SH-SY5Y (cell line): Measurements from ENCODE around the gene B4GALT6.

Experiments used
- GATA2 ChIP-seq: IDR thresholded peaks from 2 replicates; pipeline ENCODE4 v1.6.1; 2011; ENCODE audit warnings: mild to moderate bottlenecking, low read depth, low read length
- GATA3 ChIP-seq: IDR thresholded peaks from 2 replicates; pipeline ENCODE4 v1.6.1; 2011; ENCODE audit warnings: low read depth, mild to moderate bottlenecking, low read length, moderate library complexity

DNA sequence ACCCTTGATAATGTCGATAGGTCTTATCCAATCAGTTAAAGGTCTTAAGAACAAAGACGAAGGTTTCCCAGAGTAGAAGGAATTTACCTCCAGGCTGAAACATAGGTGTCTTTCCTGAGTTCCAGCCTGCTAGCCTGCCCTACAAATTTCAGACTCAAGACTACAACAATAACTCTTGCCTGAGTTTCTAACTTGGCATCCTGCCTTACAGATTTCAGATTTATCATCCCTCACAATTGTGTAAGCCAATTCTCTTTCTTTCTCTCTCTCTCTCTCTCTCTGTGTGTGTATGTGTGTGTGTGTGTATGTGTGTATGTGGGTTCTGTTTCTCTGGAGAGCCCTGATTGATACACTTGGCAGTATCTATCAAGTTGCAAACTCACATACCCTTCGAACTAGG, 37.2 kb upstream of the B4GALT6 start:
- no peak for TF ChIP-seq GATA2
- no peak for TF ChIP-seq GATA3
